Measurements from ENCODE around the gene RNFT2.
A peak's percentile ranks its signal among the peaks of the same experiment; 100 is the strongest.

Gene RNFT2

DNA sequence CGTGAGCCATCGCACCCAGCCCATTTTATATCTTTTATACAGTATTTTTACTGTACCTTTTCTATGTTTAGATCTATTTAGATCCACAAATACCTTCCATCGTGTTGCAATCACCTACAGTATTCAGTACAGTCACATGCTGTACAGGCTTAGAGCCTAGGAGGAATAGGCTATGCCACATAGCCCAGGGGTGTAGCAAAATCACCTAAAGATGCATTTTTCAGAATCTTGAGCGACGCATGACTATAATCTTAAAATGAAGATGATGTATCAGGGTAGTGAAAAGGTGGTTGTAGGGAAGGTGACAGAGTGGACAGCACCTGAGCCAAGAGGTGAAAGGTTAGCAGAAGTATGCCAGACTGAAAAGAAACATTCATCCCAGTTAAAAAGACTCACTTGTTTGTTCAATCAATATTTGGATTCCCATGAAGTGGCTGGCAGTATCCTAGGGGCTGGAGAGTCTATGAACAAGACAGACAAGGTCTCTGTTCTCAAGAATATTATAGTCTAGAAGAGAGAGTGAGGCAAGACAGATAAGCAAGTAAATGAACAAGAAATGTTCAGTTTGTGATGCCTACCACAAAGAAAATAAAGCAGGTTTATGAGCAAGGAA, 3.9 kb upstream of the RNFT2 start:
- peaks cover 5 to 24% of the 10 kb centered on the region in 2 experiments; a peak in 2 of 3 replicates for H3K36me3 ChIP-seq (ENCODE audit: control insufficient read depth in 2 of 2, insufficient read depth in 1 of 2, low read length in 2 of 2)
- no peak overlapping the region for H3K4me3 ChIP-seq (ENCODE audit: low read depth, low read length)
- no peaks in the 10 kb centered on the region for H3K9me3 ChIP-seq (ENCODE audit: control insufficient read depth, insufficient read depth, low read depth, low read length)
- no peak overlapping the region for H3K27ac ChIP-seq (ENCODE audit: extremely low read depth, low read depth, low read length)
- H3K4me1 ChIP-seq (ENCODE audit: control insufficient read depth, insufficient read depth, low read length) = peaks cover 12% of the 10 kb centered on the region
- TF ChIP-seq ZNF19 (tag by site-specific recombination; IDR thresholded peaks at IDR 0.05; ENCODE audit: low read depth) (no peak), ZBTB21 (tag by site-specific recombination; IDR thresholded peaks at IDR 0.05) (no peak), ZNF639 (tag by site-specific recombination; IDR thresholded peaks at IDR 0.05) (no peak), ZNF335 (tag by site-specific recombination; conservative IDR thresholded peaks at IDR 0.05) (no peak), ZNF366 (tag by site-specific recombination; conservative IDR thresholded peaks at IDR 0.05) (no peak)
- ChIA-PET POLR2A (no interaction called here), CTCF (interaction anchor here (0.9 kb wide), 1 partner anchor 421 kb away, joined by 3 read pairs; no protein-coding TSS in a partner anchor)

- H3K4me3 ChIP-seq (ENCODE audit: low read depth, low read length) = no peak overlapping the region
- H3K27ac ChIP-seq (ENCODE audit: extremely low read depth, low read depth, low read length) = no peak overlapping the region
- ChIA-PET CTCF (no interaction called here), POLR2A (no interaction called here)
- no peak for TF ChIP-seq SP7 (tag by site-specific recombination; IDR thresholded peaks at IDR 0.05)
- TF ChIP-seq SETDB1 (IDR thresholded peaks at IDR 0.05; ENCODE audit: insufficient read length, low read length) = no peak
- TF ChIP-seq PRDM1 (tag by site-specific recombination; IDR thresholded peaks at IDR 0.05) = 0 out of 2 replicates have a peak, but pooled peaks have one; percentile 39
- 0 out of 2 replicates have a peak, but pooled peaks have one; percentile 10 for TF ChIP-seq ZNF366 (tag by site-specific recombination; conservative IDR thresholded peaks at IDR 0.05)
- peaks cover 12% of the 10 kb centered on the region for H3K4me1 ChIP-seq (ENCODE audit: control insufficient read depth, insufficient read depth, low read length)
- peaks cover 5 to 25% of the 10 kb centered on the region in 2 experiments; a peak in 2 of 3 replicates for H3K36me3 ChIP-seq (ENCODE audit: control insufficient read depth in 2 of 2, insufficient read depth in 1 of 2, low read length in 2 of 2)
- H3K9me3 ChIP-seq (ENCODE audit: control insufficient read depth, insufficient read depth, low read depth, low read length) = no peaks in the 10 kb centered on the region
Measured at GRCh38 chr12:116735084-116735483, 3.0 kb upstream of the RNFT2 start.

- H3K4me3 ChIP-seq (ENCODE audit: low read depth, low read length) = no peak overlapping the region; the same call in 1 of the 2 replicates
- CTCF ChIA-PET = interaction anchor here (0.6 kb wide), 1 partner anchor 13 kb away, joined by 3 read pairs; no protein-coding TSS in a partner anchor
- no peak for TF ChIP-seq PRDM4 (tag by site-specific recombination; IDR thresholded peaks at IDR 0.05)
- no peak for TF ChIP-seq ZNF10 (tag by site-specific recombination; IDR thresholded peaks at IDR 0.05)
- TF ChIP-seq RBAK (tag by site-specific recombination; IDR thresholded peaks at IDR 0.05) = no peak
- TF ChIP-seq, protein P1, sequence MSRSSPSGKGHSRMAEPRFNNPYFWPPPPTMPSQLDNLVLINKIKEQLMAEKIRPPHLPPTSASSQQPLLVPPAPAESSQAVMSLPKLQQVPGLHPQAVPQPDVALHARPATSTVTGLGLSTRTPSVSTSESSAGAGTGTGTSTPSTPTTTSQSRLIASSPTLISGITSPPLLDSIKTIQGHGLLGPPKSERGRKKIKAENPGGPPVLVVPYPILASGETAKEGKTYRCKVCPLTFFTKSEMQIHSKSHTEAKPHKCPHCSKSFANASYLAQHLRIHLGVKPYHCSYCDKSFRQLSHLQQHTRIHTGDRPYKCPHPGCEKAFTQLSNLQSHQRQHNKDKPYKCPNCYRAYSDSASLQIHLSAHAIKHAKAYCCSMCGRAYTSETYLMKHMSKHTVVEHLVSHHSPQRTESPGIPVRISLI (tag by site-specific recombination; IDR thresholded peaks at IDR 0.05) = peak; percentile 93
- TF ChIP-seq SETDB1 (IDR thresholded peaks at IDR 0.05; ENCODE audit: insufficient read length, low read length) = no peak
- no peak for TF ChIP-seq EGR2 (tag by site-specific recombination; IDR thresholded peaks at IDR 0.05; ENCODE audit: low read depth)
- no peak for TF ChIP-seq ZNF157 (tag by site-specific recombination; IDR thresholded peaks at IDR 0.05)
- TF ChIP-seq ZNF747 (tag by site-specific recombination; IDR thresholded peaks at IDR 0.05) = no peak
- TF ChIP-seq, protein P2, sequence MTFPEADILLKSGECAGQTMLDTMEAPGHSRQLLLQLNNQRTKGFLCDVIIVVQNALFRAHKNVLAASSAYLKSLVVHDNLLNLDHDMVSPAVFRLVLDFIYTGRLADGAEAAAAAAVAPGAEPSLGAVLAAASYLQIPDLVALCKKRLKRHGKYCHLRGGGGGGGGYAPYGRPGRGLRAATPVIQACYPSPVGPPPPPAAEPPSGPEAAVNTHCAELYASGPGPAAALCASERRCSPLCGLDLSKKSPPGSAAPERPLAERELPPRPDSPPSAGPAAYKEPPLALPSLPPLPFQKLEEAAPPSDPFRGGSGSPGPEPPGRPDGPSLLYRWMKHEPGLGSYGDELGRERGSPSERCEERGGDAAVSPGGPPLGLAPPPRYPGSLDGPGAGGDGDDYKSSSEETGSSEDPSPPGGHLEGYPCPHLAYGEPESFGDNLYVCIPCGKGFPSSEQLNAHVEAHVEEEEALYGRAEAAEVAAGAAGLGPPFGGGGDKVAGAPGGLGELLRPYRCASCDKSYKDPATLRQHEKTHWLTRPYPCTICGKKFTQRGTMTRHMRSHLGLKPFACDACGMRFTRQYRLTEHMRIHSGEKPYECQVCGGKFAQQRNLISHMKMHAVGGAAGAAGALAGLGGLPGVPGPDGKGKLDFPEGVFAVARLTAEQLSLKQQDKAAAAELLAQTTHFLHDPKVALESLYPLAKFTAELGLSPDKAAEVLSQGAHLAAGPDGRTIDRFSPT (tag by site-specific recombination; IDR thresholded peaks at IDR 0.05) = no peak
- 0 out of 2 replicates have a peak, but pooled peaks have one; percentile 21 for TF ChIP-seq OSR2 (tag by site-specific recombination; IDR thresholded peaks at IDR 0.05)
- peak; percentile 25; the same call in 1 of the 2 replicates for TF ChIP-seq ZNF133 (tag by site-specific recombination; IDR thresholded peaks at IDR 0.05)
- TF ChIP-seq HOXD13 (CRISPR knock-in tag; IDR thresholded peaks at IDR 0.05; ENCODE audit: borderline replicate concordance) = no peak
- POLR2A ChIA-PET = no interaction called here
- H3K27ac ChIP-seq (ENCODE audit: extremely low read depth, low read depth, low read length) = no peak overlapping the region
- H3K36me3 ChIP-seq (ENCODE audit: control insufficient read depth in 2 of 2, insufficient read depth in 1 of 2, low read length in 2 of 2) = peaks cover 9 to 35% of the 10 kb centered on the region in 2 experiments
- H3K9me3 ChIP-seq (ENCODE audit: control insufficient read depth, insufficient read depth, low read depth, low read length) = no peaks in the 10 kb centered on the region
- H3K4me1 ChIP-seq (ENCODE audit: control insufficient read depth, insufficient read depth, low read length) = peaks cover 12% of the 10 kb centered on the region
Measured at GRCh38 chr12:116735951-116736599, 2.0 kb upstream of the RNFT2 start.
